ENCODE measurements around the gene ARHGAP15. TPM values are rescaled to one million over a fixed set of nuclear protein-coding genes. Genes with fewer than 3 reads are reported as not detected.
A peak's percentile ranks its signal among the peaks of the same experiment; 100 is the strongest.

Gene ARHGAP15
- total and polyA plus RNA-seq, 2 experiments from 2014 or later: 0.26 TPM; not detected in 1

- Histone ChIP-seq H2AFZ (no peak overlapping the region), H3K36me3 (ENCODE audit: insufficient read depth) (no peaks in the 10 kb centered on the region), H3K9me2 (ENCODE audit: insufficient read depth) (no peaks in the 10 kb centered on the region), H3K4me2 (0 out of 2 replicates have a peak overlapping the region, but pooled peaks have one; percentile 2), H3K27me3 (ENCODE audit: insufficient read depth) (no peaks in the 10 kb centered on the region), H3K4me3 (no peak overlapping the region), H3K4me1 (ENCODE audit: insufficient read depth) (peaks cover 45% of the 10 kb centered on the region), H4K20me1 (replicated peaks; ENCODE audit: insufficient read depth) (no peaks in the 10 kb centered on the region), H3F3A (replicated peaks; ENCODE audit: low read depth) (no peaks in the 10 kb centered on the region), H3K79me2 (replicated peaks; ENCODE audit: insufficient read depth) (no peaks in the 10 kb centered on the region), H3K27ac (ENCODE audit: low read depth) (no peak overlapping the region)
- Mint-ChIP-seq H3K9me3 (no peaks in the 10 kb centered on the region), H3K4me1 (peaks cover 61% of the 10 kb centered on the region), H3K27me3 (ENCODE audit: insufficient read depth, low read depth, poor library complexity) (no peaks in the 10 kb centered on the region), H3K27ac (no peak overlapping the region), H3K4me3 (no peak overlapping the region), H3K36me3 (ENCODE audit: low read depth) (no peaks in the 10 kb centered on the region)
- DNase-seq (ENCODE audit: low spot score): peak; percentile 10
- TF ChIP-seq, protein P1, sequence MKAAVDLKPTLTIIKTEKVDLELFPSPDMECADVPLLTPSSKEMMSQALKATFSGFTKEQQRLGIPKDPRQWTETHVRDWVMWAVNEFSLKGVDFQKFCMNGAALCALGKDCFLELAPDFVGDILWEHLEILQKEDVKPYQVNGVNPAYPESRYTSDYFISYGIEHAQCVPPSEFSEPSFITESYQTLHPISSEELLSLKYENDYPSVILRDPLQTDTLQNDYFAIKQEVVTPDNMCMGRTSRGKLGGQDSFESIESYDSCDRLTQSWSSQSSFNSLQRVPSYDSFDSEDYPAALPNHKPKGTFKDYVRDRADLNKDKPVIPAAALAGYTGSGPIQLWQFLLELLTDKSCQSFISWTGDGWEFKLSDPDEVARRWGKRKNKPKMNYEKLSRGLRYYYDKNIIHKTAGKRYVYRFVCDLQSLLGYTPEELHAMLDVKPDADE (IDR thresholded peaks at IDR 0.05): no peak
- TF ChIP-seq NANOG (IDR thresholded peaks at IDR 0.05; ENCODE audit: borderline replicate concordance) (no peak), STAT1 (IDR thresholded peaks at IDR 0.05; ENCODE audit: unreplicated experiment) (no peak), JUNB (IDR thresholded peaks at IDR 0.05; ENCODE audit: unreplicated experiment) (no peak), ZNF114 (CRISPR knock-in tag; IDR thresholded peaks at IDR 0.05) (no peak), CREB1 (CRISPR knock-in tag; IDR thresholded peaks at IDR 0.05; ENCODE audit: low read depth) (no peak), EZH2 (IDR thresholded peaks at IDR 0.05; ENCODE audit: low read depth, unreplicated experiment) (no peak), POLR2AphosphoS5 (IDR thresholded peaks at IDR 0.05; ENCODE audit: low read depth) (no peak), ZNF331 (CRISPR knock-in tag; IDR thresholded peaks at IDR 0.05; ENCODE audit: low read depth) (no peak), EZH2phosphoT487 (IDR thresholded peaks at IDR 0.05; ENCODE audit: unreplicated experiment) (no peak)
- TF ChIP-seq, protein P2, sequence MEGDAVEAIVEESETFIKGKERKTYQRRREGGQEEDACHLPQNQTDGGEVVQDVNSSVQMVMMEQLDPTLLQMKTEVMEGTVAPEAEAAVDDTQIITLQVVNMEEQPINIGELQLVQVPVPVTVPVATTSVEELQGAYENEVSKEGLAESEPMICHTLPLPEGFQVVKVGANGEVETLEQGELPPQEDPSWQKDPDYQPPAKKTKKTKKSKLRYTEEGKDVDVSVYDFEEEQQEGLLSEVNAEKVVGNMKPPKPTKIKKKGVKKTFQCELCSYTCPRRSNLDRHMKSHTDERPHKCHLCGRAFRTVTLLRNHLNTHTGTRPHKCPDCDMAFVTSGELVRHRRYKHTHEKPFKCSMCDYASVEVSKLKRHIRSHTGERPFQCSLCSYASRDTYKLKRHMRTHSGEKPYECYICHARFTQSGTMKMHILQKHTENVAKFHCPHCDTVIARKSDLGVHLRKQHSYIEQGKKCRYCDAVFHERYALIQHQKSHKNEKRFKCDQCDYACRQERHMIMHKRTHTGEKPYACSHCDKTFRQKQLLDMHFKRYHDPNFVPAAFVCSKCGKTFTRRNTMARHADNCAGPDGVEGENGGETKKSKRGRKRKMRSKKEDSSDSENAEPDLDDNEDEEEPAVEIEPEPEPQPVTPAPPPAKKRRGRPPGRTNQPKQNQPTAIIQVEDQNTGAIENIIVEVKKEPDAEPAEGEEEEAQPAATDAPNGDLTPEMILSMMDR (conservative IDR thresholded peaks at IDR 0.05; ENCODE audit: low read depth in 2 of 2): no peak
- TF ChIP-seq, protein P3, sequence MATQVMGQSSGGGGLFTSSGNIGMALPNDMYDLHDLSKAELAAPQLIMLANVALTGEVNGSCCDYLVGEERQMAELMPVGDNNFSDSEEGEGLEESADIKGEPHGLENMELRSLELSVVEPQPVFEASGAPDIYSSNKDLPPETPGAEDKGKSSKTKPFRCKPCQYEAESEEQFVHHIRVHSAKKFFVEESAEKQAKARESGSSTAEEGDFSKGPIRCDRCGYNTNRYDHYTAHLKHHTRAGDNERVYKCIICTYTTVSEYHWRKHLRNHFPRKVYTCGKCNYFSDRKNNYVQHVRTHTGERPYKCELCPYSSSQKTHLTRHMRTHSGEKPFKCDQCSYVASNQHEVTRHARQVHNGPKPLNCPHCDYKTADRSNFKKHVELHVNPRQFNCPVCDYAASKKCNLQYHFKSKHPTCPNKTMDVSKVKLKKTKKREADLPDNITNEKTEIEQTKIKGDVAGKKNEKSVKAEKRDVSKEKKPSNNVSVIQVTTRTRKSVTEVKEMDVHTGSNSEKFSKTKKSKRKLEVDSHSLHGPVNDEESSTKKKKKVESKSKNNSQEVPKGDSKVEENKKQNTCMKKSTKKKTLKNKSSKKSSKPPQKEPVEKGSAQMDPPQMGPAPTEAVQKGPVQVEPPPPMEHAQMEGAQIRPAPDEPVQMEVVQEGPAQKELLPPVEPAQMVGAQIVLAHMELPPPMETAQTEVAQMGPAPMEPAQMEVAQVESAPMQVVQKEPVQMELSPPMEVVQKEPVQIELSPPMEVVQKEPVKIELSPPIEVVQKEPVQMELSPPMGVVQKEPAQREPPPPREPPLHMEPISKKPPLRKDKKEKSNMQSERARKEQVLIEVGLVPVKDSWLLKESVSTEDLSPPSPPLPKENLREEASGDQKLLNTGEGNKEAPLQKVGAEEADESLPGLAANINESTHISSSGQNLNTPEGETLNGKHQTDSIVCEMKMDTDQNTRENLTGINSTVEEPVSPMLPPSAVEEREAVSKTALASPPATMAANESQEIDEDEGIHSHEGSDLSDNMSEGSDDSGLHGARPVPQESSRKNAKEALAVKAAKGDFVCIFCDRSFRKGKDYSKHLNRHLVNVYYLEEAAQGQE (IDR thresholded peaks at IDR 0.05; ENCODE audit: unreplicated experiment): no peak
- TF ChIP-seq, protein P4, sequence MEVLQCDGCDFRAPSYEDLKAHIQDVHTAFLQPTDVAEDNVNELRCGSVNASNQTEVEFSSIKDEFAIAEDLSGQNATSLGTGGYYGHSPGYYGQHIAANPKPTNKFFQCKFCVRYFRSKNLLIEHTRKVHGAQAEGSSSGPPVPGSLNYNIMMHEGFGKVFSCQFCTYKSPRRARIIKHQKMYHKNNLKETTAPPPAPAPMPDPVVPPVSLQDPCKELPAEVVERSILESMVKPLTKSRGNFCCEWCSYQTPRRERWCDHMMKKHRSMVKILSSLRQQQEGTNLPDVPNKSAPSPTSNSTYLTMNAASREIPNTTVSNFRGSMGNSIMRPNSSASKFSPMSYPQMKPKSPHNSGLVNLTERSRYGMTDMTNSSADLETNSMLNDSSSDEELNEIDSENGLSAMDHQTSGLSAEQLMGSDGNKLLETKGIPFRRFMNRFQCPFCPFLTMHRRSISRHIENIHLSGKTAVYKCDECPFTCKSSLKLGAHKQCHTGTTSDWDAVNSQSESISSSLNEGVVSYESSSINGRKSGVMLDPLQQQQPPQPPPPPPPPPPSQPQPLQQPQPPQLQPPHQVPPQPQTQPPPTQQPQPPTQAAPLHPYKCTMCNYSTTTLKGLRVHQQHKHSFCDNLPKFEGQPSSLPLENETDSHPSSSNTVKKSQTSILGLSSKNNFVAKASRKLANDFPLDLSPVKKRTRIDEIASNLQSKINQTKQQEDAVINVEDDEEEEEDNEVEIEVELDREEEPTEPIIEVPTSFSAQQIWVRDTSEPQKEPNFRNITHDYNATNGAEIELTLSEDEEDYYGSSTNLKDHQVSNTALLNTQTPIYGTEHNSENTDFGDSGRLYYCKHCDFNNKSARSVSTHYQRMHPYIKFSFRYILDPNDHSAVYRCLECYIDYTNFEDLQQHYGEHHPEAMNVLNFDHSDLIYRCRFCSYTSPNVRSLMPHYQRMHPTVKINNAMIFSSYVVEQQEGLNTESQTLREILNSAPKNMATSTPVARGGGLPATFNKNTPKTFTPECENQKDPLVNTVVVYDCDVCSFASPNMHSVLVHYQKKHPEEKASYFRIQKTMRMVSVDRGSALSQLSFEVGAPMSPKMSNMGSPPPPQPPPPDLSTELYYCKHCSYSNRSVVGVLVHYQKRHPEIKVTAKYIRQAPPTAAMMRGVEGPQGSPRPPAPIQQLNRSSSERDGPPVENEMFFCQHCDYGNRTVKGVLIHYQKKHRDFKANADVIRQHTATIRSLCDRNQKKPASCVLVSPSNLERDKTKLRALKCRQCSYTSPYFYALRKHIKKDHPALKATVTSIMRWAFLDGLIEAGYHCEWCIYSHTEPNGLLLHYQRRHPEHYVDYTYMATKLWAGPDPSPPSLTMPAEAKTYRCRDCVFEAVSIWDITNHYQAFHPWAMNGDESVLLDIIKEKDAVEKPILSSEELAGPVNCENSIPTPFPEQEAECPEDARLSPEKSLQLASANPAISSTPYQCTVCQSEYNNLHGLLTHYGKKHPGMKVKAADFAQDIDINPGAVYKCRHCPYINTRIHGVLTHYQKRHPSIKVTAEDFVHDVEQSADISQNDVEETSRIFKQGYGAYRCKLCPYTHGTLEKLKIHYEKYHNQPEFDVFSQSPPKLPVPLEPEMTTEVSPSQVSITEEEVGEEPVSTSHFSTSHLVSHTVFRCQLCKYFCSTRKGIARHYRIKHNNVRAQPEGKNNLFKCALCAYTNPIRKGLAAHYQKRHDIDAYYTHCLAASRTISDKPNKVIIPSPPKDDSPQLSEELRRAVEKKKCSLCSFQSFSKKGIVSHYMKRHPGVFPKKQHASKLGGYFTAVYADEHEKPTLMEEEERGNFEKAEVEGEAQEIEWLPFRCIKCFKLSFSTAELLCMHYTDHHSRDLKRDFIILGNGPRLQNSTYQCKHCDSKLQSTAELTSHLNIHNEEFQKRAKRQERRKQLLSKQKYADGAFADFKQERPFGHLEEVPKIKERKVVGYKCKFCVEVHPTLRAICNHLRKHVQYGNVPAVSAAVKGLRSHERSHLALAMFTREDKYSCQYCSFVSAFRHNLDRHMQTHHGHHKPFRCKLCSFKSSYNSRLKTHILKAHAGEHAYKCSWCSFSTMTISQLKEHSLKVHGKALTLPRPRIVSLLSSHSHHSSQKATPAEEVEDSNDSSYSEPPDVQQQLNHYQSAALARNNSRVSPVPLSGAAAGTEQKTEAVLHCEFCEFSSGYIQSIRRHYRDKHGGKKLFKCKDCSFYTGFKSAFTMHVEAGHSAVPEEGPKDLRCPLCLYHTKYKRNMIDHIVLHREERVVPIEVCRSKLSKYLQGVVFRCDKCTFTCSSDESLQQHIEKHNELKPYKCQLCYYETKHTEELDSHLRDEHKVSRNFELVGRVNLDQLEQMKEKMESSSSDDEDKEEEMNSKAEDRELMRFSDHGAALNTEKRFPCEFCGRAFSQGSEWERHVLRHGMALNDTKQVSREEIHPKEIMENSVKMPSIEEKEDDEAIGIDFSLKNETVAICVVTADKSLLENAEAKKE (CRISPR knock-in tag; IDR thresholded peaks at IDR 0.05): no peak
- no peak for ATAC-seq
These were observed 559.0 kb downstream of the ARHGAP15 start for GRCh38 chr2:143688248-143688647.

Measured in GM23338 (cell line).